Forelimb muscle (tissue), 1 donor: ENCODE measurements around the gene NOL4L. TPM values are rescaled to one million over a fixed set of nuclear protein-coding genes. Genes with fewer than 3 reads are reported as not detected.

Source experiments
- DNase-seq: peaks from one replicate; pipeline ENCODE4 v3.0.0-alpha.2; 2013; ENCODE audit warnings: low read depth
- polyA plus RNA-seq: library from polyadenylated mRNA; unstranded; fragments of 120-200 nt; gene quantifications from one replicate; pipeline ENCODE4 v1.2.1, GENCODE V29; 2013; ENCODE audit not compliant: insufficient read length

The NOL4L gene
- polyA plus RNA-seq, 1 donor = 14.8 TPM

- DNase-seq = peak; percentile 77
Measured at GRCh38 chr20:32484958-32485769, 100.0 kb downstream of the NOL4L start.

- no peak for DNase-seq
Measured at GRCh38 chr20:32484225-32484957, 100.7 kb downstream of the NOL4L start.

- no peak for DNase-seq
Measured at GRCh38 chr20:32483351-32484224, 101.5 kb downstream of the NOL4L start.

DNA sequence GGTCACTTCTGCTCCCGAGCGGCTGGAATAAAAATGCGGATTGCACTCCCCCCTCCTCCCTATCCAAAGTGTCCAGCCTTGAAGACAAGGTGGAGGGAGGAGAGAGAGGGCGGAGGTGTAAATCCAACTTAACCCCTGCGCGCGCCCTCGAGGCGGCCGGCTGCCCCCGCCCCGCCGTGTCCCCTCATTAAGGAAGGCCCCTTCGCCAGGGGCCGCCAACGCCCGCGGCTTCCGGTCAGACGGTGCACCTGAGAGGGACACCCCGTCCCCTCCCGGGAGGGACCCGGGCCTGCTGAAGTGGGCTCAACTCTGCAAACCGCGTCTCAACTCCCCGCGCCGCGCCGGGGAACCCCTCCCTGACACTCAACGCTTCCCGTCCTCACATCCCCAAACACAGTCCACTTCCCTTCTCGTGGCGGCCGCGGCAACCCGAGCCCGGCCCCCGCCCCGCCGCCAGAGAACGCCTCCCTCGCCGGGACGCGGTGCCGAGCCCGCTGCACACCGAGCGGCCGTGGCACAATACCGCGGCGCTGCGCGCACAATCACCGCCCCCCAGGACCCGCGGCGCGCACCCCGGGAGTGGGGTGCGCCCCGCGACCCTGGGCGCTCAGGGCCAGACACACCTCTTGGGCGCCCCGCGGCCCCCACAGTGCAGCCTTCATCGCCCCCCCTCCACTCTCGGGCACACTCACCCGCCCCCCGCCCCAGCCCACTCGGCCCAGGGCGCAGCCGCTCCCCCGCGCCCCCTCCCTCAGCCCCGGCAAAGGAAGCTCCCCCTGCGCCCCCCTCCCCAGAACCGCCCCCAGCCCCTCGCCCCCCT is 102.5 kb downstream of the NOL4L start:
- no peak for DNase-seq

GRCh38 chr20:32482143-32482441 is 103.0 kb downstream of the NOL4L start:
- no peak for DNase-seq

- DNase-seq = no peak
Measured at GRCh38 chr20:32481311-32482142, 103.6 kb downstream of the NOL4L start.

DNA sequence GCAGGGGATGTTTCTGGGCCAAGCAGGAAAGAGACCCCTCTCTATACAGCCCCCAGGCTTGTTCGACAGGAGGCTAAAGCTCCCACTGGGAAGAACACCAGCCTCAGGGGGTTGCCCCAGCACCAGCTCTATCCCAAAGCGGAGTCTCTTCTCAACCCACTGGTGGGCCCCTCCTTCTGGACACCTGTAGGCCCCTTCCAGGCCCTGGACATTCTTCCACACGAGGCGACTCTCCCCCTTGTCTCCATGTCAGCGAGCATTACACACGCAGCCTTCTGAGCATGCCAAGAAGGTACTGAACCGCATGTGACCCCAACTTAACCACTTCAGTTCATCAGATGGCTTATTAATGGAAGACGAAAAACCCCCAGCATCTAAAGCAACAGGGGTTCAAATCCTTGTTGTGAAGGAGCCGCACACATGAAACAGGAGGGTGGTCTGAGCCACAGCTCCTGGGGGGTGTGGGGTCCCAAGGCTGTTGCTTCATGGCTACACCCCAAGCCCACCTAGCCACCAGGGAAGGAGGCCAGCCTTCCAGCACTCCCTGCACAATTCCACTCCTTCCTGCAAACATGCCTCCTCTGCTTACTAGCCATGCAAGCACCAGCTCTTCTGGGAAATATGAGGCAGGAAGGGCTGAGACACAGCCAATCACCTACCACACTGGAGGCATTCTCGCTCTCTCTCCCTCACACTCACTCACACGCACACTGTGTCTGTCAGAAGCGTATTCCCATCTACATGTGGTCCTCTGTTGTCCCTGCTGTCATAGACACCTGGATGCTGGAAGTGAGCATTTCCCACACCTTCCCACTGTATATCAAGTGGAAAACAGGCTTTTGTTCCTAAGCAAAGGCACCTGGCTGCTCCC is 104.5 kb downstream of the NOL4L start:
- no peak for DNase-seq

DNA sequence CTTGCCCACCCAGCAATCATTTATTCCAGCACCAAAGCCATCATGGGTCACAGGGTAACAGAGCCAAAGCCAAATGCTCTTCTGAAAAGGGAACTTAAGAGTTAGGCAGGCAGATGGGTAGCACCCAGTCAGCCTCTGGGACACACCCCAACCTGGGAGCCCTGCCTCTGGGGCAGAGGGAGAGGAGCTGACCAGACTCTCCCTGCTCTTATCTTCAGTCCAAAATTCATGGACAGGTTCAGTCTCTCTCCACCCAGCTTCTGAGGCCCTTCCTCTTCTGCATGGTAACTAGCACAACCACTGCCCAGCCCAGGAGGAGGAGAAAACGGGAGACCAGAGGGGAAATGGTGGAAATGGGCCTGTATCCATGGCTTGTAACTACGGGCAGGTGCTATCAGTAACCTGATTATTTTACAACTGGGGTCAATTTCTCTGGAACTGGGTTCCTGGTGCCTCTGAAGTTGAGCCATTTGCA is 105.4 kb downstream of the NOL4L start:
- no peak for DNase-seq

DNA sequence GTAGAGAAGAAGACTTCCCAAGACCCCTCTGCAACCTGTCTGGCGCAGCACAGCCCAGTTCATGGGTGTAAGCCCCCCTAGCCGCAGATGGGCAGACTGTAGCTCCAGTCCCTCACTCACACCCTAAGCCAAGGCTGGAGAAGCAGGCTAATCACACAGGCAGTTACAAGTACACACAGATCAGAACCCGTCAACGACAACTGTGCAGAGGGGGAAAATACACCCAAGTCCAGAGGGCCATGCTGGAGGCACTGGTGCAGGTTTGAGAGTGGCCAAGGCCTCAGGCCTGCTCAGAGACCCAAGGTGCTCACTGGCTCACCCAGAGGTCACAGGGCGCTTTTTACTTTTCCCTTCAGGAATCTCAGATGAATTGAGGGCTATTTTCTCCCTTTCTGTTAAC is 106.1 kb downstream of the NOL4L start:
- no peak for DNase-seq

GRCh38 chr20:32478576-32478975 is 106.6 kb downstream of the NOL4L start:
- DNase-seq = no peak

DNA sequence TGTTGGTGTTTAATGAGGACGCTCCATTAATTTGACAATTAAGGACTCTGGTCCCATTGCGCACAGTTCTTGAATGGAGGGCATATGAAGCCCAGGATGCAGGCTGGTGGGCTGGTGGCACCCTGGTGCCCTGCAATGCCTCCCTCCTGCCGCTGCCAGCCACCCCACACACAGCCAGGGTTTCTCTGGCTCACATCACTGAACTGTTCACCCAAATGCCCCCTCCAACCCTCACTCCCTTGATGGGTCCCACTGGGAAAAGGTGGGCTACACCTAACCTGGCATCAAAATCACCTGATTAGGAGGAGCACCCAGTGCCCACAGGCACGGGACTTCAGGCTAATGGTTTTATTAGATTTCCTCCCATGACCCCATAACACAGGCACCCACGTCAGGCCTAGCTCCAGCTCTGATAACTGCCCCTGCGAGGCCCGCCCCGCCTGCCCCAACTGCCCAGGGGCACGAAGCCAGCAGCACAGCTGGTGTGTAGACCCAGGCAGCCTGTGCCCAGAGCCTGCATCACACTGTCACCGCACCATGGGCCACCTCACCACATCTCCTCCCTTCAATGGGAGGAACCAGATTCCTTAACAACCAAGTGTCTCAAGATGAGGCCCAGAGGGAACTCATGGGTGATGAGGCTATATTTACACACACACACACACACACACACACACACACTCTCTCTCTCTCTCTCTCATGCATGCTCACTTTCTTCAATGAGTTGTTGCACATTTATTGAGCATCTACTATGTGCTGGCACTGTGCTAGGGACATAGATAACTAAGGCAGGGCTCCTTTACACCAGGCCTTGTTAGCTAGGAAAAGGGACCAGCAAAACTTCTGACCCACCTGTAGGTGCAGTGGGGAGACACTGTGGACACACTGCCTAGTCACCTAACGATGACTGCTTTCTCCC is 107.3 kb downstream of the NOL4L start:
- DNase-seq = no peak

- DNase-seq = no peak
Measured at GRCh38 chr20:32476684-32477593, 108.2 kb downstream of the NOL4L start.

- DNase-seq = peak; percentile 59
Measured at GRCh38 chr20:32474967-32475811, 109.9 kb downstream of the NOL4L start.

- DNase-seq = no peak
Measured at GRCh38 chr20:32474717-32474966, 110.5 kb downstream of the NOL4L start.

GRCh38 chr20:32474009-32474716 is 111.0 kb downstream of the NOL4L start:
- no peak for DNase-seq
